Transverse colon (tissue), 4 donors: Measurements from ENCODE around the gene NGDN.

Source experiments
- EP300 ChIP-seq: sonication (generic); formaldehyde crosslinking; IDR thresholded peaks from one replicate; pipeline ENCODE4 v1.6.1; 2017; ENCODE audit warnings: antibody characterized with exemption, low read depth
- POLR2A ChIP-seq: fragments of 450-650 bp; IDR thresholded peaks from one replicate; pipeline ENCODE4 v1.6.1; 2016; ENCODE audit warnings: antibody characterized with exemption, mild to moderate bottlenecking, moderate library complexity
- POLR2AphosphoS5 ChIP-seq, 3 donors: sonication (generic); formaldehyde crosslinking; IDR thresholded peaks; one replicate each; pipeline ENCODE4 v1.6.1; 2016; ENCODE audit warnings: antibody characterized with exemption in 3 of 3
- TF ChIP-seq, protein P1 (sequence below), 5 experiments: fragments of 200-600 bp in 3 of 5; fragments of 450-650 bp in 2 of 5; sonication (generic) in 3 of 5; IDR thresholded peaks; 1 replicate in 2 of 5; 2 replicates in 3 of 5; pipeline ENCODE4 v1.5.1; 2016 to 2017; ENCODE audit warnings: antibody characterized with exemption in 5 of 5, inconsistent platforms in 3 of 5, mild to moderate bottlenecking in 2 of 5, moderate library complexity in 1 of 5

DNA sequence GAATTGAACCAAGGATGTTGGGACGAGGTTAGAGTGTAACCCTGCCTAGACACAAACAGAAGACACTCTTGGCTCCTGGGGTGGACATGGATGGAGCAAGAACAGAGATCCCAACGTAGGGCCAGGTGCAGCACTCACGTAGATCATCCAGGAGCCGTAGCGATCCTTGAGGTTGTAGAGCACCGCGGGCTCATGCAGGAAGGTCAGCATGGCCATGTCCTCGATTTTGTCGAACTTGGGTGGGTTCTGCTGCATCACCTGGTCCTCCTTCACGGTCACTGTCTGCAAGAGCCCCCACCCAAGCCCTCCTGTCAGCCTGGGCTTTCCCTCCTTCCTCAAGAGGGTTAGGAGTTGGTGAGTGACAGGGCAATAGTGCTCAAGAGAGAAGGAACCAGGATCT lies 36.6 kb upstream of the NGDN start:
- TF ChIP-seq POLR2AphosphoS5 (IDR thresholded peaks at IDR 0.05) (no peak), POLR2A (no peak), EP300 (no peak)
- TF ChIP-seq, protein P1, sequence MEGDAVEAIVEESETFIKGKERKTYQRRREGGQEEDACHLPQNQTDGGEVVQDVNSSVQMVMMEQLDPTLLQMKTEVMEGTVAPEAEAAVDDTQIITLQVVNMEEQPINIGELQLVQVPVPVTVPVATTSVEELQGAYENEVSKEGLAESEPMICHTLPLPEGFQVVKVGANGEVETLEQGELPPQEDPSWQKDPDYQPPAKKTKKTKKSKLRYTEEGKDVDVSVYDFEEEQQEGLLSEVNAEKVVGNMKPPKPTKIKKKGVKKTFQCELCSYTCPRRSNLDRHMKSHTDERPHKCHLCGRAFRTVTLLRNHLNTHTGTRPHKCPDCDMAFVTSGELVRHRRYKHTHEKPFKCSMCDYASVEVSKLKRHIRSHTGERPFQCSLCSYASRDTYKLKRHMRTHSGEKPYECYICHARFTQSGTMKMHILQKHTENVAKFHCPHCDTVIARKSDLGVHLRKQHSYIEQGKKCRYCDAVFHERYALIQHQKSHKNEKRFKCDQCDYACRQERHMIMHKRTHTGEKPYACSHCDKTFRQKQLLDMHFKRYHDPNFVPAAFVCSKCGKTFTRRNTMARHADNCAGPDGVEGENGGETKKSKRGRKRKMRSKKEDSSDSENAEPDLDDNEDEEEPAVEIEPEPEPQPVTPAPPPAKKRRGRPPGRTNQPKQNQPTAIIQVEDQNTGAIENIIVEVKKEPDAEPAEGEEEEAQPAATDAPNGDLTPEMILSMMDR (IDR thresholded peaks at IDR 0.05) = no peak
